ENCODE results near the gene PBX2. TPM values are rescaled to one million over a fixed set of nuclear protein-coding genes. Genes with fewer than 3 reads are reported as not detected.

PBX2 gene
- total and polyA plus RNA-seq, 2 of the 4 experiments (the other 2 are of a cell fraction): 17.7 to 56.8 TPM

GRCh38 chr6:32215617-32216016, 25.6 kb upstream of the PBX2 start:
- ChIA-PET CTCF (no interaction called here), POLR2A (ENCODE audit: unreplicated experiment) (no interaction called here)
- Histone ChIP-seq H3K9me3 (ENCODE audit: control insufficient read depth, insufficient read depth, low read length) (no peaks in the 10 kb centered on the region), H3K56ac (ENCODE audit: extremely low read depth, insufficient read depth, low read length) (no peak overlapping the region), H2BK120ac (ENCODE audit: low read depth, low read length) (no peak overlapping the region), H2BK5ac (ENCODE audit: low read depth, low read length, poor library complexity, severe bottlenecking) (no peak overlapping the region), H3K14ac (replicated peaks; ENCODE audit: low read depth, low read length) (no peak overlapping the region), H3K23ac (ENCODE audit: low read depth, low read length) (no peak overlapping the region), H4K91ac (ENCODE audit: insufficient read depth, low read depth, low read length) (no peak overlapping the region), H3K27ac (ENCODE audit: insufficient read depth, low read length) (no peak overlapping the region), H3K18ac (ENCODE audit: low read depth, low read length) (no peak overlapping the region), H3K36me3 (ENCODE audit: control insufficient read depth, insufficient read depth, low read length) (no peaks in the 10 kb centered on the region), H3K9me1 (ENCODE audit: insufficient read depth, low read length) (no peaks in the 10 kb centered on the region), H3K4me3 (ENCODE audit: insufficient read depth, low read depth, low read length) (no peak overlapping the region), H2BK20ac (ENCODE audit: low read depth, low read length) (no peak overlapping the region), H3K4ac (ENCODE audit: low read depth, low read length) (no peak overlapping the region), H3K79me1 (ENCODE audit: low read depth in 1 of 2, low read length in 2 of 2) (no peaks in the 10 kb centered on the region), H2AK5ac (ENCODE audit: low read depth, low read length) (no peak overlapping the region), H2BK15ac (ENCODE audit: low read depth, low read length) (no peak overlapping the region), H3K4me1 (ENCODE audit: control insufficient read depth, insufficient read depth, low read length) (no peaks in the 10 kb centered on the region), H4K8ac (ENCODE audit: low read depth in 2 of 2, low read length in 2 of 2) (no peak overlapping the region), H3K4me2 (ENCODE audit: low read depth, low read length) (no peak overlapping the region), H2AK9ac (replicated peaks; ENCODE audit: low read depth, low read length, poor library complexity) (no peak overlapping the region), H2AFZ (replicated peaks; ENCODE audit: low read length, poor library complexity) (no peak overlapping the region), H4K20me1 (ENCODE audit: insufficient read depth, low read length) (no peaks in the 10 kb centered on the region), H4K5ac (ENCODE audit: low read depth, low read length) (no peak overlapping the region), H3K27me3 (ENCODE audit: control insufficient read depth, insufficient read depth, low read length) (peaks cover 34% of the 10 kb centered on the region), H3K9ac (ENCODE audit: low read depth, low read length) (no peak overlapping the region)
- DNase-seq (no peak), ATAC-seq (ENCODE audit: low read depth) (no peak)
- intact Hi-C loops (cut with micrococcal nuclease) (no loop called here), dilution Hi-C loops (cut with HindIII; ENCODE audit: low sequenced_read_pairs, unreplicated experiment) (no loop called here), in situ Hi-C loops (cut with MboI; ENCODE audit: low sequenced_read_pairs) (no loop called here)
- no CpG with 5 or more reads among the region's 4 CpGs for WGBS, 2 experiments (ENCODE audit: extremely low coverage in 2 of 2, insufficient read length in 1 of 2)
- BruUV-seq (replicated peaks): no TSS peak
- no peak for TF ChIP-seq RAD21 (IDR thresholded peaks at IDR 0.05; ENCODE audit: low read length)
- no peak for TF ChIP-seq MXI1 (IDR thresholded peaks at IDR 0.05; ENCODE audit: borderline replicate concordance, low read depth, low read length)
- no peak for TF ChIP-seq FOS (IDR thresholded peaks at IDR 0.05; ENCODE audit: low read depth, low read length)
- no peak for TF ChIP-seq POLR2A (IDR thresholded peaks at IDR 0.05; ENCODE audit: low read depth, low read length)
